Measurements from ENCODE around the gene KSR1. TPM values are rescaled to one million over a fixed set of nuclear protein-coding genes. Genes with fewer than 3 reads are reported as not detected.

KSR1 gene
- total and polyA plus RNA-seq, 12 donors, result 16.0 to 50.4 (median 38.5) TPM

DNA sequence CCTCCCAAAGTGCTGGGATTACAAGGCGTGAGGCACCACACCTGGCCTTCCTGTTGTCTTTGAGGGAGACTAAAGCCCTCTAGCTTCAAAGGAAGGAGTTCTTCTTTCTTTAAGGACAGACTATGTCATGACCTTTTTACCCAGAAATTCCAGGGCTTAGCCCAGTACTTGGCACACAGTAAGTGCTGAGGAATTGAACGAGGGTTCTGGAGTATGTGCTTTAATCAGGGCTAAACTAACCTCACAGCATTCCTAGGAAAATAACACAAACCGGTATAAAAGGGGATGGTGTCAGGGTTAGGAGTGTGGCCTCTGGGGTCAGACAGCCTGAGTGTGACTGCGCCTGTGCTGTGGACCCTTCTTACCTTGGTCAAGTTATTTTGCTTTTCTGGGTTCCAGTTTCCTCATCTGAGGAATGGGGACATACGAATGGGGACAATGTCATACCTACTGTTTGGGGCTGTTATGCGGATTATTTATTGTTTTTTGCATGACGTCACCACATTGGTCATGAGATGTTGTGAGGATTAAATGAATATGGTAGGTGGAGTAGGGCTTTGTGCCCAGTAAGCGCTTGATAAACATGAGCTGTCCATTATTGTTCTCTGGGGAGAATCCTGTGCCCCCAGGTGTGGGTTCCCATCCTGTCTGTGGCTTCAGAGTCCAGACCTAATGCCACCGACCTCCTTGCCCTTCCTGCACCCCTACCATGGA lies 21.9 kb downstream of the KSR1 start:
- DNase-seq, result no peak
- no peak overlapping the region for H3K27ac ChIP-seq
- 91% methylated on average over 8 to 9 of the region's 9 CpGs for WGBS, 4 donors
- peaks cover 10 to 20% of the 10 kb centered on the region in 2 donors for H3K4me1 ChIP-seq (replicated peaks in 1 of 2)
- H3K4me3 ChIP-seq, result no peak overlapping the region
- H3K36me3 ChIP-seq (replicated peaks in 1 of 2), result no peaks in the 10 kb centered on the region
- intact Hi-C loops (cut with DNase I), result no loop called here
- no peaks in the 10 kb centered on the region for H3K27me3 ChIP-seq
- no peak for TF ChIP-seq POLR2A (IDR thresholded peaks at IDR 0.05)
- TF ChIP-seq, protein P1, sequence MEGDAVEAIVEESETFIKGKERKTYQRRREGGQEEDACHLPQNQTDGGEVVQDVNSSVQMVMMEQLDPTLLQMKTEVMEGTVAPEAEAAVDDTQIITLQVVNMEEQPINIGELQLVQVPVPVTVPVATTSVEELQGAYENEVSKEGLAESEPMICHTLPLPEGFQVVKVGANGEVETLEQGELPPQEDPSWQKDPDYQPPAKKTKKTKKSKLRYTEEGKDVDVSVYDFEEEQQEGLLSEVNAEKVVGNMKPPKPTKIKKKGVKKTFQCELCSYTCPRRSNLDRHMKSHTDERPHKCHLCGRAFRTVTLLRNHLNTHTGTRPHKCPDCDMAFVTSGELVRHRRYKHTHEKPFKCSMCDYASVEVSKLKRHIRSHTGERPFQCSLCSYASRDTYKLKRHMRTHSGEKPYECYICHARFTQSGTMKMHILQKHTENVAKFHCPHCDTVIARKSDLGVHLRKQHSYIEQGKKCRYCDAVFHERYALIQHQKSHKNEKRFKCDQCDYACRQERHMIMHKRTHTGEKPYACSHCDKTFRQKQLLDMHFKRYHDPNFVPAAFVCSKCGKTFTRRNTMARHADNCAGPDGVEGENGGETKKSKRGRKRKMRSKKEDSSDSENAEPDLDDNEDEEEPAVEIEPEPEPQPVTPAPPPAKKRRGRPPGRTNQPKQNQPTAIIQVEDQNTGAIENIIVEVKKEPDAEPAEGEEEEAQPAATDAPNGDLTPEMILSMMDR (IDR thresholded peaks at IDR 0.05), result no peak
- no peaks in the 10 kb centered on the region for H3K9me3 ChIP-seq (replicated peaks in 1 of 3)

DNA sequence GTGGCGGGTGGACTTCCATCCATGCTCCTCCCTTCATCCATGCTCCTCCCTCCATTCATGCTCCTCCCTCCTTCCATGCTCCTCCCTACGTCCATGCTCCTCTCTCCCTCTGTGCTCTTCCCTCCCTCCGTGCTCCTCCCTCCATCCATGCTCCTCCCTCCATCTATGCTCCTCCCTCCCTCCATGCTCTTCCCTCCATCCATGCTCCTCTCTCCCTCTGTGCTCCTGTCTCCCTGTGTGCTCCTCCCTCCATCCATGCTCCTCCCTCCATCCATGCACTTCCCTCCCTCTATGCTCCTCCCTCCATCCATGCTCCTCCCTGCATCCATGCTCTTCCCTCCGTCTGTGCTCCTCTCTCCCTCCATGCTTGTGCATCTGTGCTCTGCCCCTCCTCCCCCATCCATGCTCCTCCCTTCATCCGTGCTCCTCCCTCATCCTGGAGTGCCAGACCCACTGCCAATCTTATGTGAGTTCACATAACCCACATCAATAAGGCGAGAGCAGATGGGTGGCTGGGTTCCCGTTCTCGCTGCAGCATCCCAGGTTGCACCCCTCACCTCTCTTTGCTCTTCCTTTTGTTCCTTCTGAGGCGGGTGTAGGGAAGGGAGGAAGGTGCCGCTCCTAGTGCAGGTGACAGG lies 22.8 kb downstream of the KSR1 start:
- no peak for DNase-seq

DNA sequence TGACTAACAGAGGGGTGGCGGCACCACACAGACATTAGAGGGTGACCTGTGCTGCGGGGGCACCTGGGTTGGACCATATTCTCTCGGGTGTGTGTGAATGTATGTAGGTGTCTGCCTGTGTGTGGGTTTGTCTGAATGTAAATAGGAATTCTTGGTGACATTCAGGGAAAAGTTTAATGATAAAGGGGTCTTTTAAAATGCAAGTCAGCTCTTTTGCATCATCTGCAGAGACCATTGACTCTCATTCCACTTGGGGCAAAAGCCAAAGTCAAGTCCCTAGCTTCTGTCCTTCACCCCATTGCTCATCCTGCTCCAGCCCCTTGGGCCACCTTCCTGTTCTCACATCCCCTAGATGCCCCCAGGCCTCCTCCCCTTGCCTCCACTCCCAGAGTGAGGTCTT lies 23.6 kb downstream of the KSR1 start:
- Histone ChIP-seq H3K27me3 (no peaks in the 10 kb centered on the region), H3K4me3 (no peak overlapping the region), H3K36me3 (replicated peaks in 1 of 2) (no peaks in the 10 kb centered on the region), H3K4me1 (replicated peaks in 1 of 2) (peaks cover 0 to 6% of the 10 kb centered on the region in 2 donors), H3K27ac (no peak overlapping the region), H3K9me3 (replicated peaks in 1 of 3) (no peaks in the 10 kb centered on the region)
- 95 to 98% (median 97%) methylated on average over 3 of the region's 3 CpGs for WGBS, 4 donors
- intact Hi-C loops (cut with DNase I), result no loop called here
- TF ChIP-seq POLR2A (IDR thresholded peaks at IDR 0.05), result no peak
- TF ChIP-seq, protein P1 (IDR thresholded peaks at IDR 0.05), result no peak
- no peak for DNase-seq

More for the DNA sequence above, 22.8 kb downstream of the KSR1 start:
- Histone ChIP-seq H3K9me3 (replicated peaks in 1 of 3) (no peaks in the 10 kb centered on the region), H3K4me1 (replicated peaks in 1 of 2) (peaks cover 3 to 12% of the 10 kb centered on the region in 2 donors), H3K4me3 (no peak overlapping the region), H3K36me3 (replicated peaks in 1 of 2) (no peaks in the 10 kb centered on the region), H3K27ac (no peak overlapping the region), H3K27me3 (no peaks in the 10 kb centered on the region)
- 90 to 96% (median 93%) methylated on average over 8 to 10 of the region's 10 CpGs for WGBS, 4 donors
- TF ChIP-seq, protein P1 (IDR thresholded peaks at IDR 0.05), result no peak
- no peak for TF ChIP-seq POLR2A (IDR thresholded peaks at IDR 0.05)
- intact Hi-C loops (cut with DNase I), result no loop called here

DNA sequence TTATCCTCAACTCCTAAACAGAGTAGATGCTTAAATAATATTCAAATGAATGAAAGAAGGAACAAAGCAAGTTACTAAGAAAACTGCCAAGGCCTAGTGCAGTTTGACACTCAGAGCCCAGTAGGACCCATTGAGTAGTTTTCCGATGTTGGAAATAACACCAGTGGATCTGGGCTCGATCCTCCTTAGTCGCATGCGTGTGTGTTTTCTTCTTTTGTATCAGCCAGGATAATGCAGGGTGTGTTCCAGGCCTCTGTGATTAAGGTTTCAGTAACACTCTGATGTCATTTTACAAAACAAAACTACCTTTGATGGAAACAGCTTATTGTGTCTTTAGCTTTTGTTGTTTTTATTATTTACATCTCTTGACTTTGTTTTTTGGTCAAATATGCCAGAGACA lies 24.5 kb downstream of the KSR1 start:
- no peak for DNase-seq
- Histone ChIP-seq H3K4me1 (replicated peaks in 1 of 2) (peaks cover 0 to 14% of the 10 kb centered on the region in 2 donors), H3K4me3 (no peak overlapping the region), H3K9me3 (replicated peaks in 1 of 3) (no peaks in the 10 kb centered on the region), H3K27ac (no peak overlapping the region), H3K36me3 (replicated peaks in 1 of 2) (no peaks in the 10 kb centered on the region), H3K27me3 (no peaks in the 10 kb centered on the region)
- intact Hi-C loops (cut with DNase I), result no loop called here
- WGBS, 4 donors, result 89 to 95% (median 95%) methylated on average over 4 of the region's 4 CpGs
- TF ChIP-seq POLR2A (IDR thresholded peaks at IDR 0.05), result no peak
- TF ChIP-seq, protein P1 (IDR thresholded peaks at IDR 0.05), result no peak
